GM21825 (cell line): Measurements from ENCODE around the gene GALNT18.

Source experiments
- ATAC-seq: cut with Tn5 transposase; IDR thresholded peaks from one replicate; pipeline ENCODE4 v1.9.1; 2021; ENCODE audit warnings: mild to moderate bottlenecking, moderate library complexity; ENCODE audit not compliant: unreplicated experiment

The GALNT18 gene

DNA sequence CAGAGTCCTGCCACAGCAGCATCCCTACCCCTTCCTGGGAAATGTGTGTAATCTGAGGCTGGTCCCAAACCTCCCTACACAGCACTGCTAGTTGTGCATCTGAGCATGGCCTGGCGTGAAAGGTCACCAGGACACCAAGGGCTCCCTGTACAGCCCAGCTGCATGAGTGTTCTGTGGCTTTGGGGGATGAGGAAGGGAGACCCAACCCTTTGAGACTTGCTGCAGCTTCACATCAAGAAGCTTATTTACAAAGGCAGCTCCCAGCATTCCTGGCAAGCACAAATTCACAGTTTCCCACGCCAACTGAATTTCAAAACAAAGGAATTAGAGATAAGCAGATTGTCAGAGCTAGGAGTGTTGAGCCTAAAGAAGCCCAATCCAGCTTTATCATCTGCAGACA is 301.0 kb downstream of the GALNT18 start:
- no peak for ATAC-seq

GRCh38 chr11:11318961-11319360 is 302.8 kb downstream of the GALNT18 start:
- ATAC-seq, result no peak

- no peak for ATAC-seq
Measured at GRCh38 chr11:11318461-11318860, 303.3 kb downstream of the GALNT18 start.

DNA sequence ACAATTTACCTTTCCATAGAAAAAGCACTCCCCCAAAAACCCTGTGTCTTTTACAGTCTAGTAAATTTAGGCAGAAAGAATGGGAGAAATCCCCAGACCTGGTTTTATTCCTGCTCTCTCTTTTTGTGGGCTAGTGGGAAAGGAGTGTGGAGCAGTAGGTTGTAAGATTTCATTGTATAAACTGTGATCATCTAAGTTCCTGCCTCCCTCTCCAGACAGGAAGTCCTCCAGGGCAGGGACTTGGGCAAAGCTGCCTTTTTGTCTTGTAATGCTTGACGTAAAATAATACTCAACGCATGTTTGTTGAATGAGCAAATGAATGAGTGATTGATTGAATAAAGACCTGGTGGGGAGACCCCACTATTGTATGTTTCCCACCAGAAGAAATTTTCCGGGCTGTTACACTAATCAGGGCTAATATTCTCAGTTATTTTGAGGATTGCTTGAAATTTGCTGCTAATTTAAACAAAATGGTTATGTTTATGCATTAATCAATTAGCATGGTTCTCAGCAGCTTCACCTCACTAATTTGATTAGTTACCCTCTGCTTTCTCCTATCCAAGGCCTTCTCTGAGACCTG is 305.1 kb downstream of the GALNT18 start:
- ATAC-seq, result no peak

- ATAC-seq, result no peak
Measured at GRCh38 chr11:11313902-11314692, 307.7 kb downstream of the GALNT18 start.

DNA sequence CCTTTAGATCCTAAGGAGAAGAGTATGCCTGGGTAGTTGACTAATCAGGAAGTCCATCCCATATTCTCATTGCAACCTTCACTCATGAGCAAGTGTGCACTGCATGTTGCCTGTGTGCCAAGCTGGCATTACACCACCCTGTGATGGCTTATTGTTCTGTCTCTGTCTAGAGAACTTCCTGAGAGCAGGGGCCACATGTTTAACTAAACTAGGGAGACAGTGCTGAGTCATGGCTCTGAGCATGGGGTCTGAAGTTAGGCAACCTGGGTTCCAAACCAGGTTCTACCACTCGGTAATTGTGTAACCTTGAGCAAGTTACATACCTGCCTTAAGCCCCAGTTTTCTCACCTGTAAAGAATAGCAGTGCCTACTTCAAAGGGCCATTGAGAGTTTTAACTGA is 308.4 kb downstream of the GALNT18 start:
- ATAC-seq, result no peak

GRCh38 chr11:11312738-11313137 is 309.1 kb downstream of the GALNT18 start:
- no peak for ATAC-seq

GRCh38 chr11:11311169-11311568 is 310.6 kb downstream of the GALNT18 start:
- peak; percentile 58 for ATAC-seq

- no peak for ATAC-seq
Measured at GRCh38 chr11:11309906-11310305, 311.9 kb downstream of the GALNT18 start.

DNA sequence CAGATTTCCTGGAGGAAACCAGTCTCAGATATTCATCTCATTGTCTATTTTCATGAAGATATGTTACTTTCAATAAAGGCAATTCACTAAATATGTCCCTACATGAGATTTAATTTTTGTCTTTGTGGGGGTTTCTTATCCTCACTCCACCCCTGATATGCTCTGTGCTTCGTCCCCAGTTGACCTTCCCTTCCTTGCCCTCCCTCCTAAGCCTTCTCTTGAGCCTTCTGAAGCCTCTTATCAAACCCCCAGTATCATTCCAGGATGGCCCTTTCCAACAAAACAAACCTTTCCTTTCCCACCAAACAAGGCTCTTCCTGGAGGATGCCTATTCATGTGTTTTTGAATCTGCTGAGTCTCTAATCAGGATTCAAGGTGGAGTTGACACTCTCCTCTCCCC is 313.6 kb downstream of the GALNT18 start:
- ATAC-seq, result no peak

DNA sequence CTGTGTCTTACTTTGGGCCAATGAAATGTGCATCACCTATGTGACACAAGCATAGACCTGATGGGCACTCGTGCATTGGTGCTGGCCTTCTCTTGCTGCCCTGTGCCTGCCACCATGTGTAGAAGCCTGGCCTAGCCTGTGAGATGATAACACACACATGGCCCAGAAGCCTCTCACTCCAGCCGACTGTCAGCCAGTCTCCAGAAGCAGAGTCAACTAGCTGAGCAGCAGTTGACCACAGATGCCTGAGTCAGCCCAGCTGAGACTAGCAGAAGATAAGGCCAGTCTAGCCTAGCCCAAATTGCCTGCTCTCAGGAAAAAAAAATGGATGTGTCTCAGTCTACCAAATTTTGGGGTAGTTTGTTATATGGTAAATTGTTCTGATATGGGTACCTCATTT is 314.9 kb downstream of the GALNT18 start:
- no peak for ATAC-seq

DNA sequence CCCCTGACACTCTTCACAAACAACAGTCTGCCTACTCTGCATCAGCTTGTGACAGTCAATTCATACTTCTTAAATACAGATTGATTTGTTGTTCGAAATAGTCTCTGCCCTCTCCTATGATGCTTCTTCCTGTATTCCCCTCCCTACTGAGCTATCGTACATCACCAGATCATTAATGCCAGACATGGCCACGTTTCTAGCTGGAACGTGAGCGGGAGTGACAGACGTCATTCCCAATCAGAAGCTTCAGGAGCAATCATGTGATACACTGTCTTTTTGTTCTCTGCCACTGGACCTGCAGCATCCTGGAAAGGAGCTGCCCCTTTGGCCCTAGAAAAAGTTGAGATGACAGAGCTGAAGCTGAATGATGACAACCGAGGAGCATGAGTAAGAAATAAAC is 317.3 kb downstream of the GALNT18 start:
- ATAC-seq, result no peak

- no peak for ATAC-seq
Measured at GRCh38 chr11:11302565-11302964, 319.2 kb downstream of the GALNT18 start.

GRCh38 chr11:11301212-11301611 is 320.6 kb downstream of the GALNT18 start:
- ATAC-seq, result no peak

- no peak for ATAC-seq
Measured at GRCh38 chr11:11297578-11297977, 324.2 kb downstream of the GALNT18 start.

GRCh38 chr11:11296434-11296833 is 325.4 kb downstream of the GALNT18 start:
- ATAC-seq, result no peak

GRCh38 chr11:11294551-11294855 is 327.3 kb downstream of the GALNT18 start:
- ATAC-seq, result no peak

GRCh38 chr11:11293798-11294550 is 327.8 kb downstream of the GALNT18 start:
- no peak for ATAC-seq

DNA sequence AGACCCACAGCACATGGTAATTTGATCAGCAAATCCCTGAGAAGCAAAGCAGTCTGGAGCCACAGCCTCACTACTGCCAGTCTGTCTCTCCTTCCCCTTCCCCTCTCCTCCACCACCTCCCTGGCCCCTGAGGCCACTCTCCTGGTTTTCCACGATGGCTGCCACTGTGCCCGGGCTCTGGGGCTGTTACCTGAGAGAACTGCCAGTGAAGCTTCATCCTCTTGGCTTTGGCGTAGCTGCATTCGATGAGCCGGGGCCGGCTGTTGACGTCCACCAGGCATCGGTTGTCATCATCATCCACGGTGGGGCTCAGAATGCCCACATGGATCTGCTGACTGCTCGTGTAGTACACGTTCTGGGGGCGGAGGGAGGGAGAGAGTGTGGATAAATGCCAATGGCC is 329.0 kb downstream of the GALNT18 start:
- no peak for ATAC-seq

DNA sequence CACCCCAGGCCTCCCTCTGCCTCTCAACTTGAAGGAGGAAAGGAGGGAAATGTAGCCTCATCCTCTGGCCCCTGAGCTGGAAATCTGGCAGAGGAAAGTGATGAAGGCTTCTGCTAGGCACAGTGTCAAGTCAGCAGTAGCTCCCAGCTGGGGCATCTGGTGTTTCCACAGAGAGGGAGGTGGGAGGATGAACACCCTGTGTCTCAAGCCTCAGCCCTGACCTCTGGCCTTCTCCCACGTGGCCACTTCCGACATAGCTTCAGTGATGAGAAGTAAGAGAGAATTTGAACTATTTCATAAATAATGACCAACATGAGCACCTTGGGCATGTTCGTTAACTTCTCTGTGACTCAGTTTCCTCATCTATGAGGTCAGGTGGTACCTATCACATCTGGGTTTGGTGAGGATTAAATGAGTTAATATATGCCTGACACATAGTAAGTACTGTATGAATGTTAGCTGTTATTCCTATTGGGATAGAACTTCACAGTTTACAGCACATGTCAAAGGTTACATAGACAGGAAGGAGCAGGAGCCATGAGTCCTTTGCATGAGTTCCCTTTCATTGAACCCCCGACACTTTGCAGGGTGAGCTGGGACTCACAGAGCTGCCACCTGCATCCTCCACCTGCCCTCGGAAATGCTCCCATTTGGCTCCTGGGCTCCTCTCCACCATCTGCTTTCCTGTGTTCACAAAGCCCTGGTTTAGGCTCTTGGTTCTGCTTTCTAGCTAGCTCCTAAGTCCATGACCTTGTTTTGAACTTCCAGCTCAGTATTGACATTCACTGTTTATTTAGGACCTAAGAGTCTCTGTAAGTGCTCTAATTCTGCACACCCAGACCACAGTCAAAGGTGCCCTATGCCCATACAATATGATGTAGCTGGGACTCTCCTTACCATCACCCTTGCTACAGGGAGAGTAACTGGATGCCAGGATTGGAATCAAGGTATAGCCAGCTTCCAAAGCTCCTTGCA is 330.5 kb downstream of the GALNT18 start:
- ATAC-seq, result no peak

DNA sequence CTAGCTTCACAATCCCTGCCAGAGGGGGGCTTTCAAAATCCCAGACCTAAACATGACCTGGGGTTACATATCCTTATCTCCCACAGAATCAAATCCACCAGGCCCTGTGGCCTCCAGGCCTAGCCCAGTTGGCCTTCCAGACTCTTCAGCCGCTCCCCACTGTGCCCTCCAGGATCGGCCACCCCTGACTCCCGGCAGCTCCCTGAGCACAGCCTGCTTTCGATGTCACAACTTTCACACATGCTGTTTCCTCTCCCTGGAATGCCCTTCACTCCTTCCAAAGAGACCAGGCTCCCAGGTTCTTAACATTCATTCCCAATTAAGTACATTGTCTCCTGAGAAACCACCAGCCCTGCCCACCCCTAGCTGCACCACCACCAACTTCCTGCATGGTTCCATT is 331.5 kb downstream of the GALNT18 start:
- ATAC-seq, result no peak
